Melanocyte of skin (primary cell): ENCODE measurements around the gene RTN3. TPM values are rescaled to one million over a fixed set of nuclear protein-coding genes. Genes with fewer than 3 reads are reported as not detected.

ENCODE experiments used
- small RNA-seq, 2 donors: library from RNA; depleted of rRNA; stranded (forward); fragments of <200 nt; gene quantifications; one replicate each; pipeline ENCODE3, GENCODE V24; 2012
- total RNA-seq, 2 donors: library from RNA; depleted of rRNA; stranded (reverse); fragments of >200 nt; gene quantifications; 2 replicates each; pipeline ENCODE4 v1.2.3, GENCODE V29; 2012

The RTN3 gene, protein sequence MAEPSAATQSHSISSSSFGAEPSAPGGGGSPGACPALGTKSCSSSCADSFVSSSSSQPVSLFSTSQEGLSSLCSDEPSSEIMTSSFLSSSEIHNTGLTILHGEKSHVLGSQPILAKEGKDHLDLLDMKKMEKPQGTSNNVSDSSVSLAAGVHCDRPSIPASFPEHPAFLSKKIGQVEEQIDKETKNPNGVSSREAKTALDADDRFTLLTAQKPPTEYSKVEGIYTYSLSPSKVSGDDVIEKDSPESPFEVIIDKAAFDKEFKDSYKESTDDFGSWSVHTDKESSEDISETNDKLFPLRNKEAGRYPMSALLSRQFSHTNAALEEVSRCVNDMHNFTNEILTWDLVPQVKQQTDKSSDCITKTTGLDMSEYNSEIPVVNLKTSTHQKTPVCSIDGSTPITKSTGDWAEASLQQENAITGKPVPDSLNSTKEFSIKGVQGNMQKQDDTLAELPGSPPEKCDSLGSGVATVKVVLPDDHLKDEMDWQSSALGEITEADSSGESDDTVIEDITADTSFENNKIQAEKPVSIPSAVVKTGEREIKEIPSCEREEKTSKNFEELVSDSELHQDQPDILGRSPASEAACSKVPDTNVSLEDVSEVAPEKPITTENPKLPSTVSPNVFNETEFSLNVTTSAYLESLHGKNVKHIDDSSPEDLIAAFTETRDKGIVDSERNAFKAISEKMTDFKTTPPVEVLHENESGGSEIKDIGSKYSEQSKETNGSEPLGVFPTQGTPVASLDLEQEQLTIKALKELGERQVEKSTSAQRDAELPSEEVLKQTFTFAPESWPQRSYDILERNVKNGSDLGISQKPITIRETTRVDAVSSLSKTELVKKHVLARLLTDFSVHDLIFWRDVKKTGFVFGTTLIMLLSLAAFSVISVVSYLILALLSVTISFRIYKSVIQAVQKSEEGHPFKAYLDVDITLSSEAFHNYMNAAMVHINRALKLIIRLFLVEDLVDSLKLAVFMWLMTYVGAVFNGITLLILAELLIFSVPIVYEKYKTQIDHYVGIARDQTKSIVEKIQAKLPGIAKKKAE
- 10 to 100 TPM; 29.3 to 39.3 TPM for total RNA-seq

DNA sequence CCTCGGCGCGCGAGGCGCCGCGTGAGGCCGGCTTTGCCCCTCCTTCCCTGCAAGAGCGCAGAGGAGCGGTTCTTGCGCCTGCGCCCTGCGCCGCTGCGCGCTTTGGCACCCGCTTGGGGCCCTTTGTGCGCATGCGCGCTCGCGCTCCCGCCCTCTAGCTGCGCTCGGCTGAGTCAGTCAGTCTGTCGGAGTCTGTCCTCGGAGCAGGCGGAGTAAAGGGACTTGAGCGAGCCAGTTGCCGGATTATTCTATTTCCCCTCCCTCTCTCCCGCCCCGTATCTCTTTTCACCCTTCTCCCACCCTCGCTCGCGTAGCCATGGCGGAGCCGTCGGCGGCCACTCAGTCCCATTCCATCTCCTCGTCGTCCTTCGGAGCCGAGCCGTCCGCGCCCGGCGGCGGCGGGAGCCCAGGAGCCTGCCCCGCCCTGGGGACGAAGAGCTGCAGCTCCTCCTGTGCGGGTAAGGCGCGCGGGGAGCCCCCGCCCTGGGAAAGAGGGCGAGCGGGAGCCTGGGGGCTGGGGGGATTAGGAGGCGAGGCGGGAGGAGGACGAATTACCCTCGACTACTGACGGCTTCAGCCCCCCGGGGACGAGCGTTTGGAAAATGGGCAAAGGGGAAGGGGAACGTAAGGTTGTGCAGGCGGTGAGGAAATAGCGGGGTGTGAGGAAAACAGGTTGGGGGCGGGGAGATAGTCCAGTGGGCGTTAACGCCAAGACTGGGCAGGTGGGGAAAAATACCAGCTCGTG, at the start of gene RTN3:
TSS of gene RTN3 (plus strand) at position 180 of the 745 bp plus-strand sequence. CDS start at position 317, 137 bp downstream.

DNA sequence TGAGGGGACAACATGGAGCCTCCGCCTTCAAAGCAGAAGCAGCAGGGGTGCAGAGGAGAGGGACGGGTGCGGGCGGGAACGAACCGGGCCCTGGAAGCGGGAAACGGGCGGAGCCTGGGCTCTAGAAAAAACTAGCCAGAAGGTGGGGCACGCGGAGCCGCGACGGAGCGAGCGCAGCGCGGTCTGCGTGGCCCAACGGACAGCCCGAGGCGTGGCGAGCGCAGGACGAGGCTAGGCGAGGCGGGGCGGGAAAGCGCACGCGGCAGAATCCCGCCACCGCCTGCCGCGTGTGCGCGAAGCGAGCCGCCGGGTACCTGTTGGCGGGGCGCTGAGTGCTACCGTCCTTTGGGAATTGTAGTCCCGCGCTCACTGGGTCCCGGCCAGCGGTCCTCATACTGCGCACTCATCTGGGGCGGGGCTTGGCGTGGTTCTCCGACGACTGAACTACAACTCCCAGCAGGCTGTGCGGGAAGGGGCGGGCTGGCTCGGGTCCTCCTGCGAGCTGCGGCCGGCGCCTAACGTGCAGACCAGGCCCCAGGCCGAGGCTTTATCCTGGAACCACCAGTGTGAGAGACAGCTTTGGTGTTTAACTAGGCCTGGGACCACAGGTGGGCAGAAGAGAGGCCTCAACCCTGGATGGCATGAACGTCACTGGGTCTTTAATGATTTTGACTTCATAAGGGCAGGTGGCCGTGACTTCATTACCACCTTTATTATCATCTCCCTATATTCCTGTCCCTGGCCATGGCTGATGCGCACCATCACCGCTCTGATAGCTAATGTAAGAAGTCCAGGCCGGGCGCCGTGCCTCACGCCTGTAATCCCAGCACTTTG, 9.8 kb upstream of the RTN3 start, which contains the start of gene ATL3:
TSS of gene ATL3 (minus strand) at position 55 of the 834 bp plus-strand sequence. CDS start at position 14, 41 bp downstream.

DNA sequence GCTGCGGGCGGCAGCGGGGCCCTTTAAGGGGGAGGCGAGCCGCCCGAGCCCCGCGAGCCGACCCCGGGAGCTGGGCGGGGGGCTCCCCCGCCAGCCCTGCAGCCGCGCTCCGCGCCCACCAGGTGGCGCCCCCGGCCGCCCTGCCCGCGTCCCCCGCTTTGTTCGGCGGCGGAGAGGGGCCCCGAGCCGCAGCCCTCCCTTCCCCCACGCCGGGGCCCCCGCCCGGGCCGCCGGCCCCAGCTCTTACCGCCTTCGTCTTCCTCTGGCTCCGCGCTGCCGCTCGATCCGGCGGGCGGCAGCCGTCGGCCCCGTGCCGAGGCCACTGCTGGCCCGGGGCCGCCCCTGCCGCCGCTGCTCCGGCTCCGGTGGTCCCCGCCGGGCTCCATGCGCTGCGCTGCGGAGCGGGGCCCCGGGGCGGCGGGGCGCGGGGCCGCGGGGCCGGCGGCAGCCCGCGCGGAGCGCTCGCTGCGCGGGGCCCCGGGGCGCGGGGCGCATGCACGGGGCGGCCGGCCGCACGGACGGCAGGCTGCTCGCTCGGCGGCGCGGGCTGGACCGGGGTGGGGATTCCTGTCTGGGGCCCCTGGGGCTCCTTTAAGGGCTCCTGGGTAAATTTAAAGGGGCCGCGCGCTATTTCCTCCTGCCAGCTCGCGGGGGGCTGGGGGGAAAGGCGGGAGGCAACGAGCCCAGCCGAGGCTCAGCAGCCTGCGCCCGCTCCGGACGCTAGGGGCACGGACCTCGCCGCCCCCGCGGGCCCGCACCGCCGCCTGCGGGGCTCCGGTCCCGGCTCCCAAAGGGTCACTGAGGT, 87.1 kb downstream of the RTN3 start, which contains the start of gene ZFTA:
TSS of gene ZFTA (minus strand) at position 539 of the 805 bp plus-strand sequence. CDS start at position 386, 153 bp downstream.

Small RNAs within 50 kb of the gene (small RNA-seq; reads per million reads assigned to genes)
- 0 to 0.12 reads per million in 2 donors for gene AP000753.3
- gene RN7SL596P: 0 reads per million in 2 donors

Other genes starting within 250 kb of the RTN3 start
- not detected for gene PLAAT5, start 190.3 kb upstream of the RTN3 start, total RNA-seq
- not detected for gene LGALS12, start 175.4 kb upstream of the RTN3 start, total RNA-seq
- gene PLAAT4, start 144.7 kb upstream of the RTN3 start, total RNA-seq: 10 to 100 TPM in 1 of 2 donors, 1 to 10 TPM in 1; 3.7 to 13.4 TPM
- gene PLAAT2, start 118.1 kb upstream of the RTN3 start, total RNA-seq: not detected
- 10 to 100 TPM; 17.6 to 25.0 TPM for gene PLAAT3, start 67.1 kb upstream of the RTN3 start, total RNA-seq
- gene ATL3, start 10.1 kb upstream of the RTN3 start, total RNA-seq: 10 to 100 TPM; 36.6 to 57.8 TPM
- gene ZFTA, start 87.3 kb downstream of the RTN3 start, total RNA-seq: 1 to 10 TPM; 8.6 to 9.0 TPM
- gene SPINDOC, start 132.0 kb downstream of the RTN3 start, total RNA-seq: 10 to 100 TPM; 23.1 to 38.6 TPM
- 10 to 100 TPM; 15.8 to 19.3 TPM for gene MARK2, start 157.6 kb downstream of the RTN3 start, total RNA-seq
- gene RCOR2, start 235.7 kb downstream of the RTN3 start, total RNA-seq: under 1 TPM in 1 of 2 donors, not detected in 1; under 0.01 TPM